Retina (tissue), 1 donor: Measurements from ENCODE around the gene FOXL2.

ENCODE experiments used
- DNase-seq: peaks from one replicate; pipeline ENCODE4 v3.0.0-alpha.2; 2016

Gene FOXL2

DNA sequence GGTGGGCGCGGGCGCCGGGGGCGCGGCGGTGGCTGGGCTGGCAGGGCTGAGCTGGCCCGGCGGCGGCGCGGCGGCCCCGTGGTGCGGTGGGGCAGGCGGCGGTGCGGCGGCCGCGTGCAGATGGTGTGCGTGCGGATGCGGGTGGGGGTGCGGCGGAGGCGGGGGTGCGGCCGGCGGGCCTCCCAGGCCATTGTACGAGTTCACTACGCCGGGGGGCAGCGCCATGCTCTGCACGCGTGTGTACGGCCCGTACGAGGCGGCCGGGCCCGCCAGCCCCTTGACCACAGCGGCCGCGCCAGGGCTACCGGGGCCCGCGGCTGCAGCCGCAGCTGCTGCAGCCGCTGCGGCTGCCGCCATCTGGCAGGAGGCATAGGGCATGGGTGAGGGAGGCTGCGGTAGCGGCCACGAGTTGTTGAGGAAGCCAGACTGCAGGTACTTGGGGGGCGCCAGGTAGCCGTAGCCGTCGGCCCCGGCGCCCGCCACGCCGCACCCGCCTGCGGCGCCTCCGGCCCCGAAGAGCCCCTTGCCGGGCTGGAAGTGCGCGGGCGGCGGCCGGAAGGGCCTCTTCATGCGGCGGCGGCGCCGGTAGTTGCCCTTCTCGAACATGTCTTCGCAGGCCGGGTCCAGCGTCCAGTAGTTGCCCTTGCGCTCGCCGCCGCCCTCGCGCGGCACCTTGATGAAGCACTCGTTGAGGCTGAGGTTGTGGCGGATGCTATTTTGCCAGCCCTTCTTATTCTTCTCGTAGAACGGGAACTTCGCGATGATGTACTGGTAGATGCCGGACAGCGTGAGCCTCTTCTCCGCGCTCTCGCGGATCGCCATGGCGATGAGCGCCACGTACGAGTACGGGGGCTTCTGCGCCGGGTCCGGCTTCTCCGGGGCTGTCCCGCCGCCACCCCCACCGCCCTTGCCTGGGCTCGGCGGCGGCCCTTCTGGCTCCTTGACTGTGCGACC is 951 bp downstream of the FOXL2 start:
- DNase-seq, result peak; percentile 74

DNA sequence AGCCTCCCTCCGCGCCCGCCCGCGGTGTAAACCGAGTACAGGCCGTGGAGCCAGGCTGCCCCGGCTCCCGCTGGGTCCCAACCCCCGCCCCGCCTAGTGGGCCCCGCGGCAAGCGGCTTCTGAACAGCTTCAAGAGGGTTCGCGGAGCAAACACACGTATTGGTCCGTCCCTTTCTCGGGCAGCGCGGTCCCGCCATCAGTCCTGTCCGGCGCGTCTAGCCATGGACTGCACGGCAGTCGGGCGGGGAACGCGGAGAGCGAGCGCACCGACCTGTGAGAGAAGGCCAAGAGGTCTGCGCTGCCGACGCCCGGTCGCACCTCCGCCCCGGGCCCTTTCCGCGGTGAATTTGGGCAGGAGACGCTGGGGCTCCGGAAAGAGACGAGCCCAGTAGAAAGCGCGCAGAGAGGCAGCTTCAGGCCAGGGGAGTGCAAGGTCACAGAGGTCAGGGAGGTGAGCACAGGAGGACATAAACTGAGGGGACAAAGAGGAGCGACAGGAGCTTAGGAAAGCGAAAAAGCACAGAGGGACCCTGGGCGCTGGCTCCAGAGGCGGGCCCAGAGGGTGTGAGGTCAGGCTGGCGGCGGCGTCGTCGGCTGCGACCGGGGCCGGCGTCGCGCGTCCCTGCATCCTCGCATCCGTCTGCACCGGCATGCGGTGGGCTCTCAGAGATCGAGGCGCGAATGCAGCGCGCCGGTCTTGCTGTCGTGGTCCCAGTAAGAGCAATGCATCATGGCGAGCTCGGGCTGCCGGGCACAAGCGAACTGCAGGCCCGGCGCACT is 1.8 kb downstream of the FOXL2 start:
- DNase-seq, result peak; percentile 76

DNA sequence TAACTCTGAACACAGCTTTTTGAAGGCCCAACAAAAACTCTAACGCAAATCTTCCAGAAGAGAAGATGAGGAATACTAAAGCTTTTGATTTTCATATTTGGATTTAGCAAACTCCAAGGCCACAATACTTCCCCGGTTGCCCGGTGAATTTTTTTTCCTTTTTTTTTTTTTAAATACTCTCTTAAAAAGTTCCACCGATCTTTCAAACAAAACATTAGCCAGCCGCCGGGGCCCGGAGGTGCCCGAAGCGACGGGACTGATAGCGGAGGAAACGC is 2.3 kb downstream of the FOXL2 start:
- DNase-seq, result peak; percentile 77

DNA sequence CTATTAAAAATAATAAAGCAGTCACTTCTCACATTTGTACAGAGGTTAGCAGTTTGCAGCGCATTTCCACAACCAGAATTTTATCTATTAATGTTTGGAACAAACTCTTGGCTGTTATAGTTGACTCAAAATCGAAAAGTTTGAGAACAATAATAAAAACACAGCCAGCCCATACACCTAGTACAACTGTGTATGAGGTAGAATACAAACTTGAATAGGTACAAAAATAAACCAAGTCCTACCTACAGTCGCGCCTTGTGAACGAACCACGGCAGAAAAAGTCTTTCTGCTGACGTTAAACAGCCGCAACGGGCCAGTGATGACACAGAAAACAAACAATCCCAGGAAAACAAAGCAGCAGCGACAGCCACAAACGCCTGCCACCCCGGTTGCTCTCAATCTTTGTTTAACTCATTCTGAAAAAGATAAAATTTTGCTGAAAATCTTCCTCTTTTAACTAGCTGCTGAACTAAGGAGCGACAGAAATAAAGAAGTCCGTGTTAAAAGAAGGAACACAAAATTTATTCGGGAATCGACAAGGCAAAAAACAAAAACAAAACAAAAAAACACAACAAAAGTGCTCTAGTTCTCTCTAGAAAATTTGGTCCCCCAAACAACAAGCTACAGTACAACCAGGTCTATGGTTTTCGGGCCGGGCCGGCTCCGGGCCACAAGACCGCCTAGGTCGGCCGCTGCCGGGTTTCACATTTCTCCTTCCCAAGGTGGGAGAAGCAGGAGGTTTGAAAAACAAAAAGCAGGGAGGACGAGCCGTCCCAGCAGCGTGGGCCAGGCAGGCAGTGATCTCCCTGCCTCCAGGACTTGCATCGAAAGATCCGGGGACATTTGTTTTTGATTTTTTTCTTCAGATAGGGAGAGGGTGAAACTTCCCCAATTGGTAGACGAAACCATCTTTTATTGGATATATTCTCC is 2.9 kb downstream of the FOXL2 start:
- peak; percentile 75 for DNase-seq

- DNase-seq, result peak; percentile 72
Observed at GRCh38 chr3:138942861-138943623, 3.9 kb downstream of the FOXL2 start.

GRCh38 chr3:138942271-138942670 is 4.7 kb downstream of the FOXL2 start:
- no peak for DNase-seq

DNA sequence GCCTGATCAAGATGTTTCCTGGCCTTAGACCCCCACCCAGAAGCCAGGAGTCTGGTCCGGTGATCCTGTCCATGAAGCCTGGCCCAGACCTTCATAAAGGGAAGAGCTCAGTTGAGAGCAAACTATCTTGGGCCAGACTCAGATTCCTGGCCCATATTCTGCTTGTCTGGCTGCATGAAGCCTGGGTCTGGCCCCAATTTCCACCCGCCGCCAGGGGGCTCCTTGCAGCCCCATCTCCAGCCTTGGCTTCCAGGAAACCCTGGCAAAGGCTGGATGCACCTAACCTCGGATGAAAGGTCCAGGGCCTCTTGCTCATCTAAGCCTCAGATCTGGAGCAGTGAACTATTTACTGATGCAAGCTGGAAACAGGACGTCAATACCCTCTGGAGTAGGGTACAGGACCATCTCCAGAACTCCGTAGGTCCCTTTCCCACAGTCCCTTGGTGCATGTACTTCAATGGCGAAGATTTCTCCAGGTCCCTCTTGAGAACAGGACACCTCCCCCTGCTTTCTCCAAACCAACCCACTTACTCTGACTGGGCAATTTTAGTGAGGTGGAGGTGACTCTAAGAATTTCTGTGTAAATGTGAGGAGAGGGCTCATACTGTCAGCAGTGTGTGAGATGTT is 5.6 kb downstream of the FOXL2 start:
- peak; percentile 74 for DNase-seq

- no peak for DNase-seq
Observed at GRCh38 chr3:138940446-138940845, 6.5 kb downstream of the FOXL2 start.

DNA sequence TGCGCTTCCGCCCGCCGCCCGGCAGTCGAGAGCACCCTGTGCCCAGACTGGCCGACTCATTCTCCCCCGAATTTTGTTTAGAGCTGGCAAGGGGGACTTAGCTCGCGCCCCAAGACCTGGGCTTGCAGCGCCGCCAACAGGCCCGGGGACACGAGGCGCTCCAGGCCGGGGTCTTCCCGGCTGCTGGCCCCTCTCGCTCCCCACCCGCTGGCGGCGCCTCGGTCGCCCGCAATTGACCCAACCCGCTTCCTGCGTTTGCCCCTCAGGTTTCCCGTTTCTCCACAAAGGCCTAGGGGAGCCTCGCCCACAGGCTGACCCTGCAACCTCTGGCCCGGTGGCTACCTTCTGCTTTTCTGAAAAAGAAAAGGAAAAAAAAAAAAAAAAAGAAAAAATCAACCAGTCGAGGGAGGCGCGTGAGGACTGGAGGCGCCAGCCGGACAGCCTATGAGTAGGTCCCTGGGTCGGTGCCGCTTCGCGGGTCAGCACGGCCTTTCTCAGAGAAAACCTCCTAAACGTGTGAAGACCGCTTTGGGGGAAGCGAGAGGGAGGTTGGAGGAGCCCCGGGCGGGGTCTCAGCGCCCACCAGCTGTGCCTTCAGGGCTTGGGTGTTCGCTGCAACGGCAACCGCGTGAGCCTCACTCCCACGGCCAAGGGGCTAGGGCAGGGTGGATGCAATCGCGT is 7.2 kb downstream of the FOXL2 start:
- DNase-seq, result peak; percentile 73

DNA sequence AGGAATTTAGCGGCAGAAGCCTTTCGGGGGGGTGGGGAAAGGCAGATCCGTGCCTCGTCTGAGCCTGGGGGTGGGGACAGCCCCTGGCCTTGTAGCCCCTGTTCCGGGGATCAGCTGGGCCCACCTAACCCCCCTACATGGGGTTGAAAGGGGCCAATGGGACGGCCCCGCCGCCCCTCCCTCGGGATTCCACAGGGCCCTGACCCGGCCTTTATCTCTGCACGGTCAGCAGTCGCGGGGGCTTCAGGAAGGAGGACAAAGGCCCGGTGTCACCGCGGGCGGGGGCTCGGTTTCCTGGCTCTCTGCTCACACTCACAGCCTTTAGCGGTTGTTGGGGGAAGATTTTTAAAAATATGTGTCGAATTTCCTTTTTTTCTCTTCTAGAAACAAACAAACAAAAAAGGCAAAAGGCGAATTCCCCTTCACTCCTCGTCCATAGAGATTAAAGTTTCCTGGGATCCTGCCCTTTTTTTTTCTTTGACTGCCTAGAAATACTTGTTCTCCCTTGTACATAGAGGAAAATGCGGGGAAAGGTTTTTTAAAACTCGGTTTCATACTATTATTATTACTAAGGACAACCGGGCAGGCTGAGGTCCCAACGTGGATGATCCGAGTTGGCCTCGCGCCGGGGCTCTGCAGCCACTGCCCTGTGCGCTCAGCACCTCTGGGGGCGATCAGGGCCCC is 7.9 kb downstream of the FOXL2 start:
- no peak for DNase-seq

DNA sequence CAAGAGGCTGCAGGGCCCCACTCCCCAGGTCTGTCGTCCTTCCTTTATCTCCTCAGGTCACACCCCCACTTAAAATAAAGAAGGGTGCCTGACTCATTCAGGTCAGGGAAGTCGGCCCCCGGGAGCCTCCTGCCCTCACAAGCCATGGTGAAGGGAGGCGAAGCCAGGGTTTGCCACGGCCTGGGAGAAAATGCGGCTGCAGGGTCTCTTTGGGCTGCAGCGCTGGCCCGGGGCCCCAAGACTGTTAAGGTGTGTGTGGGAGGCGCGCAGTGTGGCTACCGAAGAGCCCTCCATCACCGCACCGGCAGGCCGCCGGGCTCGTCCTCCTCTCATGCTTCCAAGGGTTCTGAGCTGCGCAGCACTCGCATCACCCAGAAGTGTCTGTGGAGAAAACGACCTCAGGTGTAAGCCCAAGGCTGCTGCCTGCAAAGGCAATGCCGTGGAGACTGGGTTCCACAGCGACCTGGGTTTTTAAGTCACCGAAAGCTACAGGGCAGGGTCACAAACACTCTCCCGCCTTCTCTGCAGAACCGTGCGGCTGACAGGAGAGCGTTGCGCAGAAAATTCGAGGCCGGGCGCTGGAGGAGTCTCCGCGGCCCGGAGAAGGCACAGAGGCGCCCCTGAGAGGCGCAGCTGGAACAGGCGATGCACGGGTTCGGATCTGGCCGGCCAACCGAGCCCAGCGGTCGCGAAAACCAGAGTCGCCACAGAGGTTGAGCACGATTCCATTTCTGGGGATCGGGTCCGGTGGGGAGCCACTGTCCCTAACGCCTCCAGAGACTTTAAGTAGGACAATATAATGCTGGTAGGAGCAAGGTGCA is 8.7 kb downstream of the FOXL2 start:
- DNase-seq, result peak; percentile 72

DNA sequence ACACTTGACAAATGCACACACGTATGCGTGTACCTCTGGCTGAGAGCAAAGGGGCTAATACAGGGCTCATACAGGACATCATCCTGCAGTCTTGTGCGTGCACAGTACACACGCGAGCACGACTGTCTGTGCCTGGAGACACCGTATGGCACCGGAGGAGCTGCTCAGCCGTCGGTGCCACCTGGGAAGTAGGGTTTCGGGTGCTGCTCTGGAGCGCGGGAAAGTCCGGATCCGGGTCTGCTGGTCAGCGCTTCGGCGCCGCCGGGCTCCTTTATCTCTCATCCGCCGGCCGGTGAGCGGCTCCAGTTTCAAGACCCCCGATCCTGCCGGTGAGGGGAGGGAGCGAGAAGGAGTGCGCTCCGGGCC is 9.3 kb downstream of the FOXL2 start:
- DNase-seq, result peak; percentile 71

GRCh38 chr3:138936741-138937689 is 9.9 kb downstream of the FOXL2 start:
- DNase-seq, result peak; percentile 65

- peak; percentile 95 for DNase-seq
Observed at GRCh38 chr3:138935863-138936740, 10.8 kb downstream of the FOXL2 start.

DNA sequence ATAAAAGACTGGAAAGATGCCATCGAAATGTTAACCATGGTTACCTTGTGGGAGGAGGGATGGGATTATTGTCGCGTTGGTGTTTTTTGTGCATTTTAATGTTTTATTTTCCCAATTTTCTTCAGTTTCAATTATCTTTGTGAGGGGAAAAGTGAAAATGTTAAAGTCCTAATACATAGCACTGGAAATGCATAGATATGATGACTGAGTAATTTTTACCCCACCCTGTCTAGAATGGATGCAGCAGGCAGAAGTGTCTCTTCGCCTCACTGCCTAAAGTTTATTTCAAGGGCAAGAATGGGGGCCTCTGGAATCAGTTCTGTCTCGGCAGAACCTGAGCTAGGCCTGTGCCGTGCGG is 11.5 kb downstream of the FOXL2 start:
- no peak for DNase-seq

- DNase-seq, result no peak
Observed at GRCh38 chr3:138933981-138934691, 12.8 kb downstream of the FOXL2 start.
